MG63 (cell line): ENCODE results near the gene IZUMO4. TPM values are rescaled to one million over a fixed set of nuclear protein-coding genes. Genes with fewer than 3 reads are reported as not detected.
"Not testable (repeated sequence)": the region's sequence is repeated elsewhere in the genome, so short reads cannot be mapped to it uniquely, and the experiment has no call there.

Experiments
- DNase-seq: peaks from one replicate; pipeline ENCODE4 v3.0.0-alpha.2; 2020
- H3K27me3 ChIP-seq: fragments of 250-450 bp; sonication (Bioruptor Pico); 2 replicates; pipeline ENCODE4 v1.5.1; 2020; ENCODE audit warnings: mild to moderate bottlenecking, moderate library complexity
- H3K36me3 ChIP-seq: fragments of 250-450 bp; sonication (Bioruptor Pico); 2 replicates; pipeline ENCODE4 v1.5.1; 2020; ENCODE audit warnings: mild to moderate bottlenecking, moderate library complexity
- H3K4me3 ChIP-seq: fragments of 250-450 bp; sonication (Bioruptor Pico); 2 replicates; pipeline ENCODE4 v1.5.1; 2020; ENCODE audit warnings: mild to moderate bottlenecking, moderate library complexity
- H3K9me3 ChIP-seq: fragments of 250-450 bp; sonication (Bioruptor Pico); 2 replicates; pipeline ENCODE4 v1.5.1; 2020; ENCODE audit warnings: mild to moderate bottlenecking, moderate library complexity
- total RNA-seq: library from RNA; depleted of rRNA; stranded (reverse); fragments of >200 nt; shearing (Covaris generic); gene quantifications from 2 replicates; pipeline ENCODE4 v1.2.3, GENCODE V29; 2014; ENCODE audit warnings: low replicate concordance

The IZUMO4 gene
- total RNA-seq, 1 experiment from 2014 or later = not detected

- no peaks in the 10 kb centered on the region; the same call in 1 of the 2 replicates for H3K36me3 ChIP-seq
- H3K4me3 ChIP-seq = no peak overlapping the region
- no peaks in the 10 kb centered on the region for H3K9me3 ChIP-seq
- no peaks in the 10 kb centered on the region for H3K27me3 ChIP-seq
- no peak for DNase-seq
Observed at GRCh38 chr19:2076526-2076944, 20.2 kb upstream of the IZUMO4 start.

- H3K36me3 ChIP-seq = no peaks in the 10 kb centered on the region; the same call in 1 of the 2 replicates
- no peak for DNase-seq
- H3K4me3 ChIP-seq = no peak overlapping the region
- no peaks in the 10 kb centered on the region for H3K27me3 ChIP-seq
- H3K9me3 ChIP-seq = no peaks in the 10 kb centered on the region
Observed at GRCh38 chr19:2077398-2077797, 19.3 kb upstream of the IZUMO4 start.

- DNase-seq = no peak
- Histone ChIP-seq H3K4me3 (no peak overlapping the region), H3K36me3 (no peaks in the 10 kb centered on the region; the same call in 1 of the 2 replicates), H3K27me3 (no peaks in the 10 kb centered on the region), H3K9me3 (no peaks in the 10 kb centered on the region)
Observed at GRCh38 chr19:2077833-2078619, 18.7 kb upstream of the IZUMO4 start.

GRCh38 chr19:2079076-2079864, 17.4 kb upstream of the IZUMO4 start:
- Histone ChIP-seq H3K9me3 (no peaks in the 10 kb centered on the region), H3K4me3 (no peak overlapping the region), H3K27me3 (no peaks in the 10 kb centered on the region), H3K36me3 (no peaks in the 10 kb centered on the region; the same call in none of the 2 replicates)
- no peak for DNase-seq

- Histone ChIP-seq H3K9me3 (no peaks in the 10 kb centered on the region), H3K4me3 (no peak overlapping the region), H3K27me3 (no peaks in the 10 kb centered on the region), H3K36me3 (no peaks in the 10 kb centered on the region; the same call in none of the 2 replicates)
- no peak for DNase-seq
Observed at GRCh38 chr19:2079865-2080301, 16.8 kb upstream of the IZUMO4 start.

GRCh38 chr19:2080336-2080988, 16.3 kb upstream of the IZUMO4 start:
- DNase-seq = no peak

GRCh38 chr19:2081873-2082810, 14.6 kb upstream of the IZUMO4 start:
- Histone ChIP-seq H3K36me3 (no peaks in the 10 kb centered on the region; the same call in 1 of the 2 replicates), H3K9me3 (no peaks in the 10 kb centered on the region), H3K27me3 (no peaks in the 10 kb centered on the region), H3K4me3 (no peak overlapping the region)
- no peak for DNase-seq

More at GRCh38 chr19:2080336-2080988, 16.3 kb upstream of the IZUMO4 start:
- Histone ChIP-seq H3K27me3 (no peaks in the 10 kb centered on the region), H3K9me3 (no peaks in the 10 kb centered on the region), H3K4me3 (no peak overlapping the region), H3K36me3 (no peaks in the 10 kb centered on the region; the same call in 1 of the 2 replicates)

GRCh38 chr19:2083174-2083854, 13.4 kb upstream of the IZUMO4 start:
- DNase-seq = no peak
- Histone ChIP-seq H3K9me3 (no peaks in the 10 kb centered on the region), H3K36me3 (no peaks in the 10 kb centered on the region; the same call in 1 of the 2 replicates), H3K27me3 (no peaks in the 10 kb centered on the region), H3K4me3 (no peak overlapping the region)

GRCh38 chr19:2084993-2085720, 11.6 kb upstream of the IZUMO4 start:
- Histone ChIP-seq H3K9me3 (no peaks in the 10 kb centered on the region), H3K27me3 (no peaks in the 10 kb centered on the region), H3K36me3 (no peaks in the 10 kb centered on the region; the same call in 1 of the 2 replicates), H3K4me3 (no peak overlapping the region)
- DNase-seq = no peak

GRCh38 chr19:2086695-2087620, 9.8 kb upstream of the IZUMO4 start:
- DNase-seq = not testable (repeated sequence)

GRCh38 chr19:2087621-2088100, 9.1 kb upstream of the IZUMO4 start:
- Histone ChIP-seq H3K4me3 (no peak overlapping the region), H3K27me3 (no peaks in the 10 kb centered on the region), H3K9me3 (no peaks in the 10 kb centered on the region), H3K36me3 (no peaks in the 10 kb centered on the region; the same call in 1 of the 2 replicates)
- no peak for DNase-seq

More at GRCh38 chr19:2086695-2087620, 9.8 kb upstream of the IZUMO4 start:
- H3K36me3 ChIP-seq, H3K9me3 ChIP-seq, H3K27me3 ChIP-seq, H3K4me3 ChIP-seq: not testable (repeated sequence)

GRCh38 chr19:2089001-2089711, 7.6 kb upstream of the IZUMO4 start:
- Histone ChIP-seq H3K36me3 (no peaks in the 10 kb centered on the region; the same call in 1 of the 2 replicates), H3K9me3 (no peaks in the 10 kb centered on the region), H3K4me3 (no peak overlapping the region), H3K27me3 (no peaks in the 10 kb centered on the region)
- DNase-seq = peak; percentile 39

GRCh38 chr19:2089727-2090053, 7.0 kb upstream of the IZUMO4 start:
- Histone ChIP-seq H3K27me3 (no peaks in the 10 kb centered on the region), H3K9me3 (no peaks in the 10 kb centered on the region), H3K36me3 (no peaks in the 10 kb centered on the region; the same call in 1 of the 2 replicates), H3K4me3 (no peak overlapping the region)
- no peak for DNase-seq
